H1 (cell line): ENCODE results near the gene RFX1. TPM values are rescaled to one million over a fixed set of nuclear protein-coding genes. Genes with fewer than 3 reads are reported as not detected.

Experiments used
- CTCF ChIA-PET: fragments of 300-600 bp; sonication (Branson Sonifier 250); formaldehyde crosslinking; loops from one replicate; lab custom pipeline; 2021; ENCODE audit not compliant: partially characterized antibody; lab: Charles Lee
- POLR2A ChIA-PET: fragments of 300-600 bp; sonication (Branson Sonifier 250); formaldehyde crosslinking; loops from one replicate; lab custom pipeline; 2021; ENCODE audit warnings: inconsistent platforms; ENCODE audit not compliant: partially characterized antibody; lab: Charles Lee
- DNase-seq, 2 experiments: peaks; one replicate each; pipeline versions ENCODE4 v3.0.0 to v3.0.0-alpha.2; 2010 to 2022; ENCODE audit warnings: low spot score in 2 of 2, low read depth in 1 of 2, mixed read lengths in 1 of 2
- FAIRE-seq: peaks from 2 replicates; lab custom pipeline; 2011; peaks lifted over from hg19 to GRCh38; lab: Jason Lieb, UNC
- H2AFZ ChIP-seq: 2 replicates; pipeline ENCODE4 v1.8.1; 2012; ENCODE audit warnings: low read length, inconsistent platforms
- H2AK5ac ChIP-seq: 2 replicates; pipeline ENCODE4 v1.6.1; 2013; ENCODE audit warnings: low read depth, low read length
- H2BK120ac ChIP-seq: replicated peaks from 2 replicates; pipeline ENCODE3; 2013; ENCODE audit warnings: low read depth, low read length, inconsistent platforms
- H2BK12ac ChIP-seq: 2 replicates; pipeline ENCODE4 v1.6.1; 2013; ENCODE audit warnings: low read depth, low read length
- H2BK15ac ChIP-seq: 2 replicates; pipeline ENCODE4 v1.6.1; 2013; ENCODE audit warnings: low read length
- H2BK20ac ChIP-seq: 2 replicates; pipeline ENCODE4 v1.6.1; 2013; ENCODE audit warnings: low read length
- H2BK5ac ChIP-seq: 2 replicates; pipeline ENCODE4 v1.6.1; 2013; ENCODE audit warnings: low read depth, low read length
- H3K14ac ChIP-seq: 2 replicates; pipeline ENCODE4 v1.6.1; 2013; ENCODE audit warnings: inconsistent platforms; ENCODE audit not compliant: insufficient read length
- H3K18ac ChIP-seq: 2 replicates; pipeline ENCODE4 v1.6.1; 2013; ENCODE audit warnings: low read length; ENCODE audit errors: extremely low read depth
- H3K23ac ChIP-seq: 2 replicates; pipeline ENCODE4 v1.6.1; 2013; ENCODE audit warnings: inconsistent platforms; ENCODE audit not compliant: insufficient read length
- H3K23me2 ChIP-seq: 2 replicates; pipeline ENCODE4 v1.6.1; 2013; ENCODE audit warnings: low read depth, low read length
- H3K27ac ChIP-seq: 2 replicates; pipeline ENCODE4 v1.6.1; 2011; ENCODE audit warnings: low read depth, low read length, inconsistent platforms
- H3K27me3 ChIP-seq, 4 experiments: replicated peaks in 1 of 4; 1 replicate in 1 of 4; 2 replicates in 3 of 4; pipeline versions ENCODE4 v1.6.1 to v1.8.1; 2011 to 2013; ENCODE audit warnings: low read length in 3 of 4, mild to moderate bottlenecking in 3 of 4, inconsistent platforms in 2 of 4, mixed read lengths in 2 of 4, moderate library complexity in 1 of 4; ENCODE audit not compliant: control insufficient read depth in 3 of 4, insufficient read depth in 3 of 4; ENCODE audit errors: extremely low read depth in 1 of 4
- H3K36me3 ChIP-seq, 4 experiments: 2 replicates each; pipeline versions ENCODE4 v1.6.1 to v1.8.1; 2011 to 2013; ENCODE audit warnings: mild to moderate bottlenecking in 4 of 4, low read length in 3 of 4, moderate library complexity in 2 of 4, control low read depth in 1 of 4, inconsistent platforms in 1 of 4; ENCODE audit not compliant: insufficient read depth in 4 of 4, control insufficient read depth in 2 of 4
- H3K4ac ChIP-seq: replicated peaks from 2 replicates; pipeline ENCODE3; 2013; ENCODE audit warnings: low read length, low read depth, mixed read lengths, inconsistent platforms; ENCODE audit not compliant: insufficient read length
- H3K4me1 ChIP-seq, 4 experiments: replicated peaks in 1 of 4; 1 replicate in 1 of 4; 2 replicates in 3 of 4; pipeline versions ENCODE4 v1.6.1 to v1.8.1; 2011 to 2013; ENCODE audit warnings: low read length in 3 of 4, inconsistent platforms in 2 of 4, mixed read lengths in 1 of 4; ENCODE audit not compliant: insufficient read depth in 4 of 4, control insufficient read depth in 3 of 4
- H3K4me2 ChIP-seq, 2 experiments: 2 replicates each; pipeline versions ENCODE4 v1.6.1 to v1.8.1; 2011 to 2013; ENCODE audit warnings: low read depth in 2 of 2, low read length in 2 of 2, control low read depth in 1 of 2, inconsistent platforms in 1 of 2, mild to moderate bottlenecking in 1 of 2; ENCODE audit not compliant: insufficient read depth in 1 of 2
- H3K4me3 ChIP-seq, 4 experiments: fragments of 200-600, 300-600 bp in 1 of 4; sonication (generic), shearing (Covaris generic), sonication (Bioruptor Twin) in 1 of 4; 2 replicates each; pipeline versions ENCODE4 v1.5.1 to v1.8.1; 2011 to 2016; ENCODE audit warnings: low read length in 4 of 4, low read depth in 3 of 4, control low read depth in 2 of 4, inconsistent platforms in 2 of 4, mild to moderate bottlenecking in 2 of 4, mixed read lengths in 1 of 4, moderate library complexity in 1 of 4; ENCODE audit not compliant: insufficient read depth in 2 of 4; ENCODE audit errors: extremely low read depth in 1 of 4
- H3K56ac ChIP-seq: replicated peaks from 2 replicates; pipeline ENCODE3; 2013; ENCODE audit warnings: low read depth, mild to moderate bottlenecking, mixed read lengths, low read length, inconsistent platforms; ENCODE audit not compliant: insufficient read length
- H3K79me1 ChIP-seq: 2 replicates; pipeline ENCODE4 v1.6.1; 2013; ENCODE audit warnings: low read depth, low read length, control low read depth
- H3K79me2 ChIP-seq, 2 experiments: 2 replicates each; pipeline versions ENCODE4 v1.6.1 to v1.8.1; 2012 to 2013; ENCODE audit warnings: low read length in 2 of 2, mild to moderate bottlenecking in 2 of 2, inconsistent platforms in 1 of 2; ENCODE audit not compliant: insufficient read depth in 2 of 2, control insufficient read depth in 1 of 2
- H3K9ac ChIP-seq, 4 experiments: replicated peaks in 1 of 4; 1 replicate in 1 of 4; 2 replicates in 3 of 4; pipeline versions ENCODE4 v1.6.1 to v1.8.1; 2011 to 2013; ENCODE audit warnings: low read depth in 3 of 4, low read length in 3 of 4, control low read depth in 2 of 4, mild to moderate bottlenecking in 2 of 4, moderate library complexity in 2 of 4, inconsistent platforms in 1 of 4; ENCODE audit errors: extremely low read depth in 1 of 4
- H3K9me3 ChIP-seq, 2 experiments: 2 replicates each; pipeline versions ENCODE4 v1.6.1 to v1.8.1; 2012 to 2013; ENCODE audit warnings: mild to moderate bottlenecking in 2 of 2, moderate library complexity in 2 of 2, control low read depth in 1 of 2, inconsistent platforms in 1 of 2, low read depth in 1 of 2, low read length in 1 of 2, mixed read lengths in 1 of 2; ENCODE audit not compliant: insufficient read depth in 2 of 2
- H4K20me1 ChIP-seq, 2 experiments: replicated peaks in 1 of 2; 2 replicates each; pipeline versions ENCODE3 to v1.8.1; 2011 to 2013; ENCODE audit warnings: inconsistent platforms in 2 of 2, low read length in 2 of 2, mild to moderate bottlenecking in 1 of 2; ENCODE audit not compliant: insufficient read depth in 2 of 2, control insufficient read depth in 1 of 2
- H4K5ac ChIP-seq: 2 replicates; pipeline ENCODE4 v1.6.1; 2013; ENCODE audit warnings: low read length, low read depth, mixed read lengths, inconsistent platforms; ENCODE audit not compliant: insufficient read length
- H4K8ac ChIP-seq: 2 replicates; pipeline ENCODE4 v1.8.0; 2013; ENCODE audit warnings: mild to moderate bottlenecking, moderate library complexity, low read length, inconsistent platforms; ENCODE audit not compliant: insufficient read depth; ENCODE audit errors: extremely low read depth
- H4K91ac ChIP-seq: replicated peaks from 2 replicates; pipeline ENCODE3; 2013; ENCODE audit warnings: low read length, mixed read lengths, inconsistent platforms; ENCODE audit not compliant: insufficient read length
- CBX8 ChIP-seq: fragments of 300-800, 300-1000 bp; sonication (generic); IDR thresholded peaks from 2 replicates; pipeline ENCODE4 v1.7.1; 2016; ENCODE audit warnings: low read depth, low read length, borderline replicate concordance
- CEBPB ChIP-seq: IDR thresholded peaks from 2 replicates; pipeline ENCODE4 v1.6.1; 2012; ENCODE audit warnings: low read depth, low read length
- GABPA ChIP-seq: IDR thresholded peaks from 2 replicates; pipeline ENCODE4 v1.6.1; 2011; ENCODE audit warnings: mild to moderate bottlenecking, low read length, moderate library complexity, borderline replicate concordance; ENCODE audit not compliant: insufficient read depth
- KDM5A ChIP-seq: fragments of 200-600 bp; IDR thresholded peaks from 2 replicates; pipeline ENCODE4 v1.7.1; 2012; ENCODE audit warnings: mild to moderate bottlenecking, low read length, inconsistent platforms, mixed read lengths
- NANOG ChIP-seq: IDR thresholded peaks from 2 replicates; pipeline ENCODE4 v1.6.1; 2011; ENCODE audit warnings: low read length, low read depth, mild to moderate bottlenecking, inconsistent platforms; ENCODE audit not compliant: insufficient read depth, poor library complexity, severe bottlenecking
- POLR2A ChIP-seq, 2 experiments: IDR thresholded peaks; 1 replicate in 1 of 2; 2 replicates in 1 of 2; pipeline ENCODE4 v1.6.1; 2011; ENCODE audit warnings: low read depth in 2 of 2, low read length in 2 of 2, mild to moderate bottlenecking in 2 of 2; ENCODE audit errors: control extremely low read depth in 1 of 2
- RAD21 ChIP-seq, 2 experiments: IDR thresholded peaks in 1 of 2; conservative IDR thresholded peaks in 1 of 2; 2 replicates each; pipeline ENCODE4 v1.6.1; 2011; ENCODE audit warnings: low read depth in 2 of 2, low read length in 2 of 2, improper control_type of control experiment in 1 of 2, inconsistent platforms in 1 of 2, mild to moderate bottlenecking in 1 of 2, moderate library complexity in 1 of 2
- RFX5 ChIP-seq: IDR thresholded peaks from 2 replicates; pipeline ENCODE4 v1.6.1; 2011; ENCODE audit warnings: low read depth, low read length, improper control_type of control experiment, borderline replicate concordance
- SP4 ChIP-seq: IDR thresholded peaks from 2 replicates; pipeline ENCODE4 v1.6.1; 2012; ENCODE audit warnings: low read length, inconsistent platforms
- SUZ12 ChIP-seq: fragments of 200-600 bp; sonication (generic); IDR thresholded peaks from 2 replicates; pipeline ENCODE4 v1.6.1; 2012; ENCODE audit warnings: mild to moderate bottlenecking, inconsistent platforms, low read length, moderate library complexity, mixed read lengths
- TAF1 ChIP-seq: IDR thresholded peaks from 2 replicates; pipeline ENCODE4 v1.6.1; 2011; ENCODE audit warnings: mild to moderate bottlenecking, low read depth, low read length
- WGBS, 2 experiments: shearing (Covaris generic) in 1 of 2; methylation state at CpG; one replicate each; pipeline versions ENCODE4 v1.1.6 to v1.1.7; 2013 to 2015; ENCODE audit warnings: low lambda C conversion rate in 2 of 2, mixed read lengths in 2 of 2, inconsistent platforms in 1 of 2, low coverage in 1 of 2, missing lambda C conversion rate in 1 of 2; ENCODE audit not compliant: insufficient replicate concordance in 2 of 2, insufficient coverage in 1 of 2, insufficient read length in 1 of 2; ENCODE audit errors: extremely low coverage in 1 of 2, missing lambda C conversion rate in 1 of 2; 5-methylcytosine and 5-hydroxymethylcytosine counted together
- polyA plus RNA-seq, 7 experiments: library from polyadenylated mRNA; depleted of rRNA in 3 of 7; stranded (reverse) in 5 of 7; unstranded in 2 of 7; fragments of >200 nt in 5 of 7; fragments of 200-250 nt in 2 of 7; gene quantifications; 1 replicate in 5 of 7; 2 replicates in 1 of 7; 4 replicates in 1 of 7; pipeline versions ENCODE4 v1.2.1 to v1.2.3, GENCODE V29; 2011 to 2013; ENCODE audit warnings: missing spikeins in 2 of 7, mixed read lengths in 2 of 7
- total RNA-seq: library from RNA; stranded (reverse); fragmentation: NEBNext Ultra II Directional; extraction: Animal tissue kit (Norgen Biotek cat#: 25700); gene quantifications from 2 replicates; pipeline ENCODE4 v1.2.1, GENCODE V29; 2021

RFX1 gene
- total and polyA plus RNA-seq, 2 of the 8 experiments (the other 6 are each of a cell fraction or from before 2014, with no cell fraction given), result 4.9 to 17.0 TPM

DNA sequence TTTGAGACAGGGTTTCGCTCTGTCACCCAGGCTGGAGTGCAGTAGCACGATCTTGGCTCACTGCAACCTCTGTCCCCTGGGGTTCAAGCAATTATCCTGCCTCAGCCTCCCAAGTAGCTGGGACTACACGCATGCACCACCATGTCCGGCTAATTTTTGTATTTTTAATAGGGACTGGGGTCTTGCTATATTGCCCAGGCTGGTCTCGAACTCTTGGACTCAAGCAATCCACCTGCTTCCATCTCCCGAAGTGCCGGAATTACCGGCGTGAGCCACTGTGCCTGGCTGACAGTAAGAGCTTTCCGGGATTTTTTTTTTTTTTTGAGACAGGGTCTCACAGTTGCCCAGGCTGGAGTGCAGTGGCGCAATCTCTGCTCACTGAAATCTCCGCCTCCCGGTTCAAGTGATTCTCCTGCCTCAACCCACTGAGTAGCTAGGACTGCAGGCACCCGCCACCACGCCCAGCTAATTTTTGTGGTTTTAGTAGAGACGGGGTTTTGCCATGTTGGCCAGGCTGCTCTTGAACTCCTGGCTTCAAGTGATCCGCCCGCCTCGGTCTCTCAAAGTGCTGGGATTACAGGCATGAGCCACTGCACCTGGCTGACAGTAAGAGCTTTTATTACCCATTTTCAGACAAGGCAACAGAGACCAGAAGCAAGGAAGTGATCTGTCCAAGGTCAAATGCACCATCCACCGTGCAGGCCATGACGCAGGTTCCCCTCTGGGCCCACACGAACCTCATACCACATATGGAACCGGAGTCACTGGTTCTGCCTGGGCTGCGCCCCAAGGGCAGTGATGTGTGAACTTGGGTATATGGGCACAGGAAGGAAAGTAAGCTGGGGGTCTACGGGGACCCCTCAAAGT, 21.0 kb downstream of the RFX1 start:
- H3K4me1 ChIP-seq, result peaks cover 0 to 42% (median 36%) of the 10 kb centered on the region in 4 experiments; a peak in 6 of 7 replicates
- FAIRE-seq (no peak), DNase-seq (no peak)
- H3K4me2 ChIP-seq, result no peak overlapping the region
- H3K27ac ChIP-seq, result no peak overlapping the region
- POLR2A ChIA-PET, result interaction anchor here (1.0 to 2.4 kb wide), 7 partner anchors 10 to 44 kb away, joined by 3 to 11 read pairs (median 6); partner anchors contain the start of gene RFX1
- peak overlapping the region; percentile 94 for H3K4ac ChIP-seq
- H3K23me2 ChIP-seq, result no peaks in the 10 kb centered on the region
- H3K9me3 ChIP-seq, result no peaks in the 10 kb centered on the region
- H3K56ac ChIP-seq, result peak overlapping the region; percentile 33
- no peaks in the 10 kb centered on the region for H3K79me2 ChIP-seq
- H3K14ac ChIP-seq, result no peak overlapping the region
- H4K20me1 ChIP-seq, result no peaks in the 10 kb centered on the region
- H3K27me3 ChIP-seq, result no peaks in the 10 kb centered on the region
- H2BK5ac ChIP-seq, result peak overlapping the region; percentile 96; the same call in 1 of the 2 replicates
- H4K5ac ChIP-seq, result peak overlapping the region; percentile 45
- H2BK12ac ChIP-seq, result peak overlapping the region; percentile 40; the same call in 1 of the 2 replicates
- H2AFZ ChIP-seq, result no peak overlapping the region
- H4K8ac ChIP-seq, result peak overlapping the region; percentile 11
- peak overlapping the region; percentile 96; the same call in 1 of the 2 replicates for H2BK15ac ChIP-seq
- H4K91ac ChIP-seq, result peak overlapping the region; percentile 99
- peak overlapping the region; percentile 93 for H2AK5ac ChIP-seq
- 89% methylated on average over 25 of the region's 25 CpGs; no CpG with 5 or more reads in 1 of the 2 experiments for WGBS, 2 experiments
- peak overlapping the region; percentile 97; the same call in 1 of the 2 replicates for H2BK20ac ChIP-seq
- no peak overlapping the region for H3K9ac ChIP-seq
- H3K18ac ChIP-seq, result peak overlapping the region; percentile 89
- no peak overlapping the region for H3K4me3 ChIP-seq
- H3K36me3 ChIP-seq, result 0 out of 8 replicates have a peak, but pooled peaks cover 0 to 3% (median 0%) of the 10 kb centered on the region in 4 experiments
- no peaks in the 10 kb centered on the region for H3K79me1 ChIP-seq
- H2BK120ac ChIP-seq, result peak overlapping the region; percentile 98
- CTCF ChIA-PET, result interaction anchor here (0.6 to 1.6 kb wide), 4 partner anchors 12 to 60 kb away, joined by 3 to 5 read pairs (median 4); partner anchors contain the start of gene IL27RA
- no peak overlapping the region for H3K23ac ChIP-seq
- no peak for TF ChIP-seq GABPA
- no peak for TF ChIP-seq CBX8
- TF ChIP-seq TAF1, result no peak
- no peak for TF ChIP-seq SP4
- no peak for TF ChIP-seq SUZ12
- TF ChIP-seq NANOG, result no peak
- TF ChIP-seq RFX5, result no peak
- no peak for TF ChIP-seq KDM5A
- no peak for TF ChIP-seq RAD21 (IDR thresholded peaks at IDR 0.05 in 1 of 2, conservative IDR thresholded peaks at IDR 0.05 in 1 of 2; ENCODE audit: low read depth in 2 of 2, low read length in 2 of 2)
- TF ChIP-seq POLR2A (IDR thresholded peaks at IDR 0.05; ENCODE audit: control extremely low read depth in 1 of 2, low read depth in 2 of 2, low read length in 2 of 2), result no peak
- TF ChIP-seq CEBPB, result no peak; the same call in 1 of the 2 replicates
